Measurements from ENCODE around the gene SLC51A.
A peak's percentile ranks its signal among the peaks of the same experiment; 100 is the strongest.
"Not testable (repeated sequence)": the region's sequence is repeated elsewhere in the genome, so short reads cannot be mapped to it uniquely, and the experiment has no call there.

The SLC51A gene

GRCh38 chr3:196244166-196244565, 27.8 kb downstream of the SLC51A start:
- not testable (repeated sequence) for DNase-seq

GRCh38 chr3:196246612-196247308, 30.4 kb downstream of the SLC51A start:
- no peak for DNase-seq

- DNase-seq = no peak
These were observed 35.6 kb downstream of the SLC51A start for GRCh38 chr3:196251918-196252317.

GRCh38 chr3:196254376-196255283, 38.3 kb downstream of the SLC51A start:
- no peak for DNase-seq

- DNase-seq = no peak
These were observed 39.4 kb downstream of the SLC51A start for GRCh38 chr3:196255776-196256175.

GRCh38 chr3:196260784-196261183, 44.5 kb downstream of the SLC51A start:
- DNase-seq = no peak

GRCh38 chr3:196263819-196264218, 47.5 kb downstream of the SLC51A start:
- no peak for DNase-seq

- peak; percentile 16 to 34 for DNase-seq
These were observed 52.2 kb downstream of the SLC51A start for GRCh38 chr3:196268284-196269163.

- no peak for DNase-seq
These were observed 54.2 kb downstream of the SLC51A start for GRCh38 chr3:196270499-196270898.

- no peak for DNase-seq
These were observed 56.5 kb downstream of the SLC51A start for GRCh38 chr3:196272826-196273225.

- DNase-seq = no peak
These were observed 57.3 kb downstream of the SLC51A start for GRCh38 chr3:196273655-196274054.

- no peak for DNase-seq
These were observed 58.3 kb downstream of the SLC51A start for GRCh38 chr3:196274585-196274984.

GRCh38 chr3:196275126-196275525, 58.8 kb downstream of the SLC51A start:
- DNase-seq = no peak

GRCh38 chr3:196280689-196281440, 64.5 kb downstream of the SLC51A start:
- no peak for DNase-seq

- DNase-seq = no peak
These were observed 65.6 kb downstream of the SLC51A start for GRCh38 chr3:196281962-196282361.
